ENCODE data around the gene QKI. TPM values are rescaled to one million over a fixed set of nuclear protein-coding genes. Genes with fewer than 3 reads are reported as not detected.

Gene QKI
- total and polyA plus RNA-seq, 2 donors (not counting 3 experiments of a cell fraction or from before 2014, with no cell fraction given), result 178 to 232 TPM

DNA sequence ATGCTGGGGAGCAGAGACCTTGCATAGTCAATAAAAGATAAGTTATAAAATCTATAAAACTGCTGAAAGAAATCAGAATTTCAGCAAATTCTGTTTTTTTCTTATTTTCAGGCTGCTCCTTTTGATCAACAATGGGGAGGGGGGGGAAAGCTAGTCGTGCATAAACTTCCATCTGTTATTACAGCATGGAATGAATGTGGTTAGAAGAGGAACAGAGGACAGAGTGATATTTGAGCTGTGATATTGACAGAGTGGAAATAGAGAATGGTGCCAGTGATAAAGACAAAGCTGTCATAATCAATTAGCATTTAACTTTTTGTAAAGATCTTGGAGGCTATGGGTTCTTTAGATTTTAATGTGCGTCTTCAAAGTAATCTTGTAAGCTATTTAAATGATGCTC is 43.4 kb upstream of the QKI start:
- no peaks in the 10 kb centered on the region for H3K9me3 ChIP-seq (replicated peaks; ENCODE audit: control insufficient read depth, insufficient read depth, low read length)
- H4K20me1 ChIP-seq (replicated peaks; ENCODE audit: control insufficient read depth, extremely low read depth, insufficient read depth, low read length), result no peaks in the 10 kb centered on the region
- FAIRE-seq, result no peak
- intact Hi-C loops (cut with micrococcal nuclease) (no loop called here), dilution Hi-C loops (cut with MboI; ENCODE audit: extremely low pct_ligation_motif_present, low sequenced_read_pairs) (no loop called here)
- H3K9me1 ChIP-seq (replicated peaks; ENCODE audit: control insufficient read depth, extremely low read depth, insufficient read depth, low read length), result no peaks in the 10 kb centered on the region
- H3K4me1 ChIP-seq (ENCODE audit: control insufficient read depth, extremely low read depth, insufficient read depth, low read length), result peaks cover 15% of the 10 kb centered on the region
- no peak overlapping the region for H3K27ac ChIP-seq (ENCODE audit: insufficient read depth, low read depth, low read length)
- no peak overlapping the region for H3K4me3 ChIP-seq (replicated peaks in 1 of 3; ENCODE audit: insufficient read depth in 1 of 3, low read depth in 1 of 3, low read length in 3 of 3)
- ChIA-PET CTCF (interaction anchor here (1.3 to 1.5 kb wide), 2 partner anchors 11 to 41 kb away, joined by 3 read pairs; no protein-coding TSS in a partner anchor), POLR2A (no interaction called here)
- no TSS peak for BruUV-seq (replicated peaks)
- H2AFZ ChIP-seq (ENCODE audit: low read depth, low read length), result no peak overlapping the region
- no peaks in the 10 kb centered on the region for H3K27me3 ChIP-seq (ENCODE audit: control insufficient read depth in 2 of 2, insufficient read depth in 2 of 2, low read length in 2 of 2)
- H3K4me2 ChIP-seq (ENCODE audit: insufficient read depth, low read length), result no peak overlapping the region
- no peaks in the 10 kb centered on the region for H3K79me2 ChIP-seq (ENCODE audit: control insufficient read depth, insufficient read depth, low read length)
- no peaks in the 10 kb centered on the region for H3K36me3 ChIP-seq (ENCODE audit: control insufficient read depth in 2 of 2, extremely low read depth in 1 of 2, insufficient read depth in 2 of 2, low read length in 2 of 2)
- TF ChIP-seq EZH2 (IDR thresholded peaks at IDR 0.05; ENCODE audit: borderline replicate concordance, low read depth, low read length, severe bottlenecking), result no peak
- TF ChIP-seq GATA2 (IDR thresholded peaks at IDR 0.05; ENCODE audit: insufficient read depth, insufficient read length, low read depth, low read length), result no peak
- no peak for TF ChIP-seq FOS (IDR thresholded peaks at IDR 0.05; ENCODE audit: borderline replicate concordance, insufficient read depth, low read length)
- TF ChIP-seq, protein P1, sequence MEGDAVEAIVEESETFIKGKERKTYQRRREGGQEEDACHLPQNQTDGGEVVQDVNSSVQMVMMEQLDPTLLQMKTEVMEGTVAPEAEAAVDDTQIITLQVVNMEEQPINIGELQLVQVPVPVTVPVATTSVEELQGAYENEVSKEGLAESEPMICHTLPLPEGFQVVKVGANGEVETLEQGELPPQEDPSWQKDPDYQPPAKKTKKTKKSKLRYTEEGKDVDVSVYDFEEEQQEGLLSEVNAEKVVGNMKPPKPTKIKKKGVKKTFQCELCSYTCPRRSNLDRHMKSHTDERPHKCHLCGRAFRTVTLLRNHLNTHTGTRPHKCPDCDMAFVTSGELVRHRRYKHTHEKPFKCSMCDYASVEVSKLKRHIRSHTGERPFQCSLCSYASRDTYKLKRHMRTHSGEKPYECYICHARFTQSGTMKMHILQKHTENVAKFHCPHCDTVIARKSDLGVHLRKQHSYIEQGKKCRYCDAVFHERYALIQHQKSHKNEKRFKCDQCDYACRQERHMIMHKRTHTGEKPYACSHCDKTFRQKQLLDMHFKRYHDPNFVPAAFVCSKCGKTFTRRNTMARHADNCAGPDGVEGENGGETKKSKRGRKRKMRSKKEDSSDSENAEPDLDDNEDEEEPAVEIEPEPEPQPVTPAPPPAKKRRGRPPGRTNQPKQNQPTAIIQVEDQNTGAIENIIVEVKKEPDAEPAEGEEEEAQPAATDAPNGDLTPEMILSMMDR (IDR thresholded peaks at IDR 0.05; ENCODE audit: extremely low read depth in 1 of 2, insufficient read depth in 1 of 2, low read depth in 1 of 2, low read length in 2 of 2), result no peak
- no peak for TF ChIP-seq POLR2AphosphoS5 (IDR thresholded peaks at IDR 0.05; ENCODE audit: insufficient read depth, low read depth, low read length)
- no peak for TF ChIP-seq JUN (IDR thresholded peaks at IDR 0.05; ENCODE audit: borderline replicate concordance, insufficient read depth, insufficient read length, low read depth)
- TF ChIP-seq POLR2A (IDR thresholded peaks at IDR 0.05; ENCODE audit: low read depth, low read length), result no peak
- TF ChIP-seq, protein P2, sequence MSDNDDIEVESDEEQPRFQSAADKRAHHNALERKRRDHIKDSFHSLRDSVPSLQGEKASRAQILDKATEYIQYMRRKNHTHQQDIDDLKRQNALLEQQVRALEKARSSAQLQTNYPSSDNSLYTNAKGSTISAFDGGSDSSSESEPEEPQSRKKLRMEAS (IDR thresholded peaks at IDR 0.05; ENCODE audit: insufficient read depth, insufficient read length), result no peak
- no peak for TF ChIP-seq MYC (IDR thresholded peaks at IDR 0.05; ENCODE audit: low read depth, low read length)
- no peak for DNase-seq (ENCODE audit: low read depth, low spot score)
- no peak overlapping the region for H3K9ac ChIP-seq (replicated peaks; ENCODE audit: extremely low read depth, insufficient read depth, low read length)

Data from endothelial cell of umbilical vein (primary cell).